Measurements from ENCODE around the gene TDRD5.

Gene TDRD5

DNA sequence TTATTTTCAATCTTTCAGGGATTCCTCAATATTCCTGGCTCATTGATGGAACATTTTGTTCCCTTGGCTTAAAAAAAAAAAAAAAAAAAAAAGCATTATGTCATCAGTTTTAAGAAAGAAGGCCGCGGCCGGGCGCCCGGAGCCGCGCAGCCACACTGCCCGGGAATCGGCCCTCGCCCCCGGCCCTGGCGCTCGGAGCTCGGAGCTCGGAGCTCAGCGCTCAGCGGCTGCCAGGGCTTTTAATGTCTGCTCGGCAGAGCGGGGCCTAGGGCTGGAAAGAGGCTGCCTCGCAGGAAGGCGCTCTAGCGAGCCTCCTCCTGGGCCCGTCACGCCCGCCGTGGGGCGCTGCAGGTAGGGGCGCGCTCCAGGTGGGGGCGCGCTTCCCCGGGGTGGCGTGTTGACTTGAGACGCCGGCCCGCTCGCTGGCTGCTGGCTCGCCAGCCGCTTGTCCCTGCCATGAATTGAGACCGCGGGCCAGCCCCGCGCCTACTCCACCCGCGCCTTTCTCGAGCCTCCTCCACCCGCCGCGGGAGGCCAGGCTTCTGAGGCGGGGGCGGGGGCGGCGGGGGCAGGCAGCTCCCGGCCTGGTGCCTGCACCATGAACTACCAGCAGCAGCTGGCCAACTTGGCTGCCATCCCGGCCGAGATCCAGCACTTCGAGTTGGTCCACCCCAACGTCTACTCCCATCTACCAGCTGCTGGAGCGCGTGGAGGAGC, 5.4 kb upstream of the TDRD5 start:
- ChIA-PET CTCF (no interaction called here), POLR2A (no interaction called here)
- TF ChIP-seq, protein P1, sequence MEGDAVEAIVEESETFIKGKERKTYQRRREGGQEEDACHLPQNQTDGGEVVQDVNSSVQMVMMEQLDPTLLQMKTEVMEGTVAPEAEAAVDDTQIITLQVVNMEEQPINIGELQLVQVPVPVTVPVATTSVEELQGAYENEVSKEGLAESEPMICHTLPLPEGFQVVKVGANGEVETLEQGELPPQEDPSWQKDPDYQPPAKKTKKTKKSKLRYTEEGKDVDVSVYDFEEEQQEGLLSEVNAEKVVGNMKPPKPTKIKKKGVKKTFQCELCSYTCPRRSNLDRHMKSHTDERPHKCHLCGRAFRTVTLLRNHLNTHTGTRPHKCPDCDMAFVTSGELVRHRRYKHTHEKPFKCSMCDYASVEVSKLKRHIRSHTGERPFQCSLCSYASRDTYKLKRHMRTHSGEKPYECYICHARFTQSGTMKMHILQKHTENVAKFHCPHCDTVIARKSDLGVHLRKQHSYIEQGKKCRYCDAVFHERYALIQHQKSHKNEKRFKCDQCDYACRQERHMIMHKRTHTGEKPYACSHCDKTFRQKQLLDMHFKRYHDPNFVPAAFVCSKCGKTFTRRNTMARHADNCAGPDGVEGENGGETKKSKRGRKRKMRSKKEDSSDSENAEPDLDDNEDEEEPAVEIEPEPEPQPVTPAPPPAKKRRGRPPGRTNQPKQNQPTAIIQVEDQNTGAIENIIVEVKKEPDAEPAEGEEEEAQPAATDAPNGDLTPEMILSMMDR (IDR thresholded peaks at IDR 0.05; ENCODE audit: control extremely low read depth, extremely low read depth, low read depth, missing control alignments) = no peak
- no peak for DNase-seq (ENCODE audit: extremely low spot score)

DNA sequence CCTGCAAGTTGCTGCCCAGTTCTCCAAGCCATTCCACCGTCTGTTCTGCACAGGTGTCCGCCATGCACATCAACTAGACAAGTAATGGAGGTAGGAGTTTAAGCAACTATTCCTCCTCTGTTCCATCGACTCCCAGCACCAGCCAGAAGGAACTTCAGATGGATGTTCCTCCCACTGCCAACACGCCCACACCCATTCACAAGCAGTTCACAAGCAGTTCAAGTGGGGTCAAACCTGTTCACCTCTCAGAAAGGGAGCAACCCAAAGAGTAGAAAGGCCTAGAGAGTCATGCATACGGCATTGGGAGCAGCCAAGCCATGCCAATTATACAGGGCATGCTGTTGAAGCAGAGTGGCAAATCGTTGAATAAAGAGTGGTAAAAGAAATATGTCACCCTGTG, 4.3 kb upstream of the TDRD5 start:
- ChIA-PET CTCF (no interaction called here), POLR2A (no interaction called here)
- no peak for DNase-seq (ENCODE audit: extremely low spot score)
- TF ChIP-seq, protein P1 (IDR thresholded peaks at IDR 0.05; ENCODE audit: control extremely low read depth, extremely low read depth, low read depth, missing control alignments) = no peak

- ChIA-PET CTCF (no interaction called here), POLR2A (no interaction called here)
- no peak for DNase-seq (ENCODE audit: extremely low spot score)
- TF ChIP-seq, protein P1 (IDR thresholded peaks at IDR 0.05; ENCODE audit: control extremely low read depth, extremely low read depth, low read depth, missing control alignments) = no peak
Measured at GRCh38 chr1:179588425-179589024, 3.1 kb upstream of the TDRD5 start.

GRCh38 chr1:179589509-179589908, 2.1 kb upstream of the TDRD5 start:
- ChIA-PET POLR2A (no interaction called here), CTCF (interaction anchor here (1.3 kb wide), 1 partner anchor 10 kb away, joined by 3 read pairs; no protein-coding TSS in a partner anchor)
- no peak for DNase-seq (ENCODE audit: extremely low spot score)
- TF ChIP-seq, protein P1 (IDR thresholded peaks at IDR 0.05; ENCODE audit: control extremely low read depth, extremely low read depth, low read depth, missing control alignments) = no peak

DNA sequence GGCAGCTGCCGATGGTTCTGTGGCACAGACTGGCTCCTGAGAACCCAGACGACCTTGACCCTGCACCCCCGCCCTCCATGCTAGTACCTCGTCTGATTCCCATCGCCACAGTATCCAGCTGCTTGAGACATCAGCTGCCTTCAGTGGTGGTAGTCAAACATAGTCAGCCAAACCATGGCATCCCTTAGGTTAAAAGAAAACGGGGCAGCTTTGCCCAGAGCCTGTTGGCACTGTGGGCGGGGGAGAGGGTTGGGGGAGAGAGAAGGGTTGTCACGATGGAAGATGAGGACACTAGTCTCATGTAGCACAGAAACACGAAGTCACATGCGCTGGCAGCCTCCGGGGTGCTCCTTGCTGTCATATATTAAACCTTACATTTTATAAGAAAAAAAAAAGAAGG, 961 bp upstream of the TDRD5 start:
- ChIA-PET CTCF (interaction anchor here (1.0 to 1.3 kb wide), 2 partner anchors 11 to 224 kb away, joined by 3 read pairs; no protein-coding TSS in a partner anchor), POLR2A (no interaction called here)
- TF ChIP-seq, protein P1 (IDR thresholded peaks at IDR 0.05; ENCODE audit: control extremely low read depth, extremely low read depth, low read depth, missing control alignments) = no peak
- DNase-seq (ENCODE audit: extremely low spot score) = no peak

- CTCF ChIA-PET = interaction anchor here (0.8 to 1.0 kb wide), 2 partner anchors 38 to 224 kb away, joined by 3 read pairs; no protein-coding TSS in a partner anchor
- no peak for DNase-seq (ENCODE audit: extremely low spot score)
- POLR2A ChIA-PET = no interaction called here
- TF ChIP-seq, protein P1 (IDR thresholded peaks at IDR 0.05; ENCODE audit: control extremely low read depth, extremely low read depth, low read depth, missing control alignments) = no peak
Measured at GRCh38 chr1:179591253-179591591, 410 bp upstream of the TDRD5 start.
